Testis (tissue), 3 donors: ENCODE results near the gene ATP5F1E. TPM values are rescaled to one million over a fixed set of nuclear protein-coding genes. Genes with fewer than 3 reads are reported as not detected.

Source experiments
- DNase-seq: peaks from one replicate; pipeline ENCODE4 v3.0.0-alpha.2; 2019
- H3K27ac ChIP-seq, 2 donors: fragments of 200-600 bp; sonication (generic); one replicate each; pipeline ENCODE4 v1.5.1; 2019
- H3K27me3 ChIP-seq: fragments of 200-600 bp; sonication (generic); one replicate; pipeline ENCODE4 v1.5.1; 2019
- H3K36me3 ChIP-seq: fragments of 200-600 bp; sonication (generic); one replicate; pipeline ENCODE4 v1.5.1; 2017; ENCODE audit warnings: low read depth; ENCODE audit errors: missing control alignments
- H3K4me1 ChIP-seq: fragments of 200-600 bp; sonication (generic); one replicate; pipeline ENCODE4 v1.5.1; 2019
- H3K4me3 ChIP-seq, 2 donors: fragments of 200-600 bp; sonication (generic); one replicate each; pipeline ENCODE4 v1.5.1; 2017 to 2019
- H3K9me3 ChIP-seq: fragments of 200-600 bp; sonication (generic); one replicate; pipeline ENCODE4 v1.5.1; 2017
- CTCF ChIP-seq, 3 experiments: fragments of 450-650 bp in 2 of 3; fragments of 200-600 bp in 1 of 3; sonication (generic) in 1 of 3; IDR thresholded peaks; one replicate each; pipeline ENCODE4 v1.5.1; 2016 to 2019; ENCODE audit warnings: antibody characterized with exemption in 3 of 3, mild to moderate bottlenecking in 2 of 3, moderate library complexity in 1 of 3
- POLR2A ChIP-seq: fragments of 450-650 bp; IDR thresholded peaks from one replicate; pipeline ENCODE4 v1.6.1; 2017; ENCODE audit warnings: antibody characterized with exemption, mild to moderate bottlenecking, moderate library complexity
- WGBS, 2 donors: methylation state at CpG; one replicate each; pipeline ENCODE4 v1.1.5; 2018; 5-methylcytosine and 5-hydroxymethylcytosine counted together
- intact Hi-C: fragments of 100-400 bp; cut with DNase I; formaldehyde crosslinking; loops from one replicate; pipeline ENCODE4 v1.15.1; 2023; ENCODE audit warnings: low total_unique reads
- polyA plus RNA-seq: library from polyadenylated mRNA; stranded (reverse); fragments of 350-450 nt; fragmentation: Illumina TruSeq; extraction: RNeasy Lipid Tissue Mini Kit (QIAGEN cat#74804); gene quantifications from one replicate; pipeline ENCODE4 v1.2.3, GENCODE V29; 2014; ENCODE audit warnings: low read depth, low replicate concordance; ENCODE audit not compliant: insufficient read depth
- total RNA-seq, 2 donors: library from RNA; depleted of rRNA; stranded (reverse); fragments of >200 nt; gene quantifications; one replicate each; pipeline ENCODE4 v1.2.3, GENCODE V29; 2016

Gene ATP5F1E
- total and polyA plus RNA-seq, 3 donors from 2014 or later = 24.6 to 76.0 (median 25.5) TPM

DNA sequence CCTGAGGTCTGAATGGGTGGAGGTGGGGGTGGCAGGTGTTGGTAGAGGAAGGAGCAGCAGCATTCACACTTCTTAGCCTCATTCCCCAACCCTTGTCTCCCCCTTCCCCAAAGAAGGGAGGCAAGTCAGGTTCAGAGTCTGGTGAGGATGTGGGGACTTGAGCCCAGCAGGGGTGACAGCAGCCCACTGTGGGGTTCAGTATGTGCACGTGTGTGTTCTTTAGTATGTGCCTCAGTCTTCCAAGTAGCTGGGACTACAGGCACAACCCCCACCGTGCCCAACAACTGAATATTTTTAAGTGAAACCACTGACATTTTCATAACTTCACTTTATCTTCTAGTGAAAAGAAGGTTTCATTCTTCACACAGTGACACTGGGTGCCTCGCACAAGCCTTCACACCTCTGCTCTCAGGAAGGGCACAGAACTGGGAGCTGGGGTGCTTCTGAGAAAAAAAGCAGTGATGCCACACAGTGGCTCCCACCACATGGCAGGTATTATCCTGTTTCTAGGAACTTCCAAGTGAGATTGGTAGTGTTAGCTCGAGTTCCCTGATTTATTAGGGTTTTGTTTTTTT, 43.9 kb upstream of the ATP5F1E start:
- WGBS, 2 donors = 81 to 87% methylated on average over 4 of the region's 4 CpGs
- intact Hi-C loops = no loop called here
- Histone ChIP-seq H3K27me3 (no peaks in the 10 kb centered on the region), H3K4me3 (no peak overlapping the region), H3K9me3 (no peaks in the 10 kb centered on the region), H3K4me1 (no peaks in the 10 kb centered on the region), H3K36me3 (no peaks in the 10 kb centered on the region), H3K27ac (no peak overlapping the region)
- DNase-seq = no peak
- TF ChIP-seq CTCF (IDR thresholded peaks at IDR 0.05) (no peak), POLR2A (no peak)

GRCh38 chr20:59074456-59074855, 42.3 kb upstream of the ATP5F1E start:
- Histone ChIP-seq H3K36me3 (no peaks in the 10 kb centered on the region), H3K4me1 (no peaks in the 10 kb centered on the region), H3K9me3 (no peaks in the 10 kb centered on the region), H3K4me3 (no peak overlapping the region), H3K27ac (no peak overlapping the region), H3K27me3 (no peaks in the 10 kb centered on the region)
- no peak for TF ChIP-seq POLR2A
- TF ChIP-seq CTCF (IDR thresholded peaks at IDR 0.05) = no peak
- intact Hi-C loops = no loop called here
- WGBS, 2 donors = 37 to 55% methylated on average over 3 of the region's 3 CpGs
- DNase-seq = no peak

DNA sequence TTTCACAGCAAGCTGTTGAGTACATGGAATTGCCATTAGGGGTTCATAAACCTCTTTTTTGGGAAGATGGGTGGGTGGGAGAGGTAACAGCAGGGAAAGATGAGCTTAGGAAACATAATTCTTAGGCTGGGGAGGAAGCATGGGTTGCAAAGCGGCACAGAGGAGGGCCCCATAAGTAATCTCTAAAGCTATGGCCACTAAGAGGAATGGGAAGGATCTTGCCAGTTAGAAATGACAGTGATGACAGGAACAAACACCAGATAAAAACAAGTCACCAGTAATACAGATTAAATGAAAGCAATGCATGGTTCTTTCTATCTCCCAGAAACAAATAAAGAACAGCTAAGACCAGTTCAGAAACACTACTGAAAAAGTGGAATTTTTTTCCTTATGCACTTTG, 41.4 kb upstream of the ATP5F1E start:
- intact Hi-C loops = no loop called here
- Histone ChIP-seq H3K4me3 (no peak overlapping the region), H3K9me3 (no peaks in the 10 kb centered on the region), H3K36me3 (no peaks in the 10 kb centered on the region), H3K4me1 (no peaks in the 10 kb centered on the region), H3K27ac (no peak overlapping the region), H3K27me3 (no peaks in the 10 kb centered on the region)
- no peak for DNase-seq
- TF ChIP-seq CTCF (IDR thresholded peaks at IDR 0.05) (no peak), POLR2A (no peak)
- WGBS, 2 donors = 90 to 93% methylated on average over 1 of the region's 1 CpG

DNA sequence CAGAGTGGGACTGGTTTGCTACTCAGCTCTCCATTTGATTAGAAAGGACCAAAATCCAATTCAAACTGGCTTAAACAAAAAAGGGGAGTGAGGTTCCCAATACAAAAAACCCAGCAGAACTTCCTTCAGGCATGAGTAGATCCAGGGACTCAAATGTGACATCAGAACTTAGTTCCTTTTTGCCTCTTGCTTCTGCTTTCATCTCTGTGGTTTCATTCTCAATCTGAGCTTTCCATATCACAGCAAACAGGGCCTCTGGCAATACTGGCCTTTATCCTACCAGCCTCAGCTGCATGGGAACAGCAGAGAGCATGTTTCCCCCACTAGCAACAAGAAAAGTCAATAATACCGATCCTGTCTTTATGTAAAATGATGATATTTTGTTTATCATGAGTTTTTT, 39.1 kb upstream of the ATP5F1E start:
- no peak overlapping the region for H3K27ac ChIP-seq

More for the DNA sequence above, 39.1 kb upstream of the ATP5F1E start:
- no peak for TF ChIP-seq CTCF (IDR thresholded peaks at IDR 0.05)
- no peak for TF ChIP-seq POLR2A
- intact Hi-C loops = no loop called here
- no peak overlapping the region for H3K4me3 ChIP-seq
- H3K27me3 ChIP-seq = no peaks in the 10 kb centered on the region
- no peak for DNase-seq
- H3K36me3 ChIP-seq = no peaks in the 10 kb centered on the region
- no peaks in the 10 kb centered on the region for H3K9me3 ChIP-seq
- 91 to 92% methylated on average over 1 of the region's 1 CpG for WGBS, 2 donors
- H3K4me1 ChIP-seq = no peaks in the 10 kb centered on the region
